HepG2 (cell line): ENCODE measurements around the gene ERRFI1. TPM values are rescaled to one million over a fixed set of nuclear protein-coding genes. Genes with fewer than 3 reads are reported as not detected.

ENCODE experiments used
- ATAC-seq: fragments of 200-7000 bp; cut with Tn5 transposase; 3 replicates; pipeline ENCODE4 v1.9.1; 2020; ENCODE audit warnings: mild to moderate bottlenecking, moderate library complexity
- BruUV-seq: library from RNA; stranded (reverse); fragments of 400-500 nt; replicated peaks from 2 replicates; lab custom pipeline; 2021; lab: Mats Ljungman, UMichigan
- CTCF ChIA-PET: fragments of 300-600 bp; formaldehyde crosslinking; extraction: SDS; loops from one replicate; lab custom pipeline; 2021; ENCODE audit warnings: low total read pairs, inconsistent platforms, low intra/inter-chr PET ratio; lab: Yijun Ruan, JAX
- POLR2A ChIA-PET: fragments of 350-600 bp; sonication (Branson Sonifier 250); formaldehyde crosslinking; loops from one replicate; lab custom pipeline; 2020; ENCODE audit warnings: antibody characterized with exemption, inconsistent platforms; lab: Yijun Ruan, JAX
- DNase-seq: peaks from one replicate; pipeline ENCODE4 v3.0.0-alpha.2; 2015; ENCODE audit warnings: low spot score
- FAIRE-seq: peaks from 3 replicates; lab custom pipeline; 2011; peaks lifted over from hg19 to GRCh38; lab: Jason Lieb, UNC
- H2AFZ ChIP-seq: one replicate; pipeline ENCODE4 v1.6.1; 2011; ENCODE audit warnings: low read length, inconsistent platforms
- H3K27ac ChIP-seq: fragments of 300-600 bp; 3 replicates; pipeline ENCODE4 v1.8.0; 2011; ENCODE audit warnings: mixed run types, mild to moderate bottlenecking, mixed read lengths, low read length, inconsistent platforms; ENCODE audit not compliant: insufficient read depth; ENCODE audit errors: extremely low read length
- H3K27me3 ChIP-seq, 2 experiments: fragments of 200-600 bp in 1 of 2; 2 replicates in 1 of 2; 3 replicates in 1 of 2; pipeline versions ENCODE4 v1.6.0 to v1.8.0; 2011; ENCODE audit warnings: low read length in 2 of 2, mild to moderate bottlenecking in 2 of 2, moderate library complexity in 2 of 2, inconsistent platforms in 1 of 2; ENCODE audit not compliant: insufficient read depth in 2 of 2, control insufficient read depth in 1 of 2
- H3K36me3 ChIP-seq, 2 experiments: fragments of 200-600 bp in 1 of 2; replicated peaks in 1 of 2; 2 replicates in 1 of 2; 3 replicates in 1 of 2; pipeline versions ENCODE4 v1.5.1 to v1.8.0; 2011; ENCODE audit warnings: low read length in 2 of 2, inconsistent platforms in 1 of 2; ENCODE audit not compliant: insufficient read depth in 2 of 2, control insufficient read depth in 1 of 2
- H3K4me1 ChIP-seq: 2 replicates; pipeline ENCODE4 v1.5.1; 2012; ENCODE audit warnings: low read length, inconsistent platforms; ENCODE audit not compliant: insufficient read depth
- H3K4me2 ChIP-seq: 2 replicates; pipeline ENCODE4 v1.6.0; 2011; ENCODE audit warnings: low read depth, low read length, inconsistent platforms
- H3K4me3 ChIP-seq, 3 experiments: fragments of 200-600 bp in 1 of 3; sonication (generic), shearing (Covaris generic) in 1 of 3; replicated peaks in 1 of 3; 2 replicates each; pipeline ENCODE4 v1.5.1; 2011 to 2016; ENCODE audit warnings: low read length in 3 of 3, inconsistent platforms in 2 of 3, low read depth in 2 of 3, mild to moderate bottlenecking in 2 of 3, control low read depth in 1 of 3, mixed read lengths in 1 of 3; ENCODE audit not compliant: insufficient read depth in 1 of 3
- H3K79me2 ChIP-seq: one replicate; pipeline ENCODE4 v1.6.1; 2011; ENCODE audit warnings: low read length, inconsistent platforms; ENCODE audit not compliant: insufficient read depth
- H3K9ac ChIP-seq: 2 replicates; pipeline ENCODE4 v1.6.0; 2011; ENCODE audit warnings: mild to moderate bottlenecking, low read depth, low read length, inconsistent platforms; ENCODE audit not compliant: insufficient read depth
- H3K9me3 ChIP-seq: 2 replicates; pipeline ENCODE4 v1.5.1; 2012; ENCODE audit warnings: mild to moderate bottlenecking, low read length
- H4K20me1 ChIP-seq: 2 replicates; pipeline ENCODE4 v1.6.0; 2011; ENCODE audit warnings: inconsistent platforms, mild to moderate bottlenecking, low read length, moderate library complexity; ENCODE audit not compliant: insufficient read depth
- CC2D1A ChIP-seq: sonication (generic); formaldehyde crosslinking; IDR thresholded peaks from 2 replicates; pipeline ENCODE4 v1.8.1; 2023; ENCODE audit warnings: mild to moderate bottlenecking, missing genetic modification reagents
- CREBL2 ChIP-seq: sonication (generic); formaldehyde crosslinking; IDR thresholded peaks from 2 replicates; pipeline ENCODE4 v1.8.1; 2023; ENCODE audit warnings: missing genetic modification reagents, mild to moderate bottlenecking, borderline replicate concordance
- EEA1 ChIP-seq: sonication (generic); formaldehyde crosslinking; IDR thresholded peaks from 2 replicates; pipeline ENCODE4 v1.5.1; 2020; ENCODE audit warnings: mild to moderate bottlenecking, missing genetic modification reagents, borderline replicate concordance
- ELF3 ChIP-seq: IDR thresholded peaks from 2 replicates; pipeline ENCODE4 v1.6.1; 2016; ENCODE audit warnings: missing genetic modification reagents, missing compliant biosample characterization
- FOSL2 ChIP-seq: sonication (generic); formaldehyde crosslinking; IDR thresholded peaks from 2 replicates; pipeline ENCODE4 v1.4.0; 2020; ENCODE audit warnings: missing genetic modification reagents
- GTF2F1 ChIP-seq: fragments of 150-350 bp; IDR thresholded peaks from 2 replicates; pipeline ENCODE4 v1.6.1; 2014; ENCODE audit warnings: low read length
- HNRNPL ChIP-seq: fragments of 200-400 bp; formaldehyde crosslinking; IDR thresholded peaks from 2 replicates; pipeline ENCODE4 v1.6.1; 2017; ENCODE audit warnings: mild to moderate bottlenecking, low read depth, low read length
- IRF9 ChIP-seq: sonication (generic); formaldehyde crosslinking; IDR thresholded peaks from 2 replicates; pipeline ENCODE4 v1.8.0; 2022; ENCODE audit warnings: missing genetic modification reagents, mild to moderate bottlenecking, borderline replicate concordance
- KLF9 ChIP-seq: IDR thresholded peaks from 2 replicates; pipeline ENCODE4 v1.6.1; 2016; ENCODE audit warnings: low read depth
- NR1H2 ChIP-seq: sonication (generic); formaldehyde crosslinking; IDR thresholded peaks from 2 replicates; pipeline ENCODE4 v1.8.1; 2022; ENCODE audit warnings: low read depth, missing genetic modification reagents, borderline replicate concordance
- RARA ChIP-seq: IDR thresholded peaks from 2 replicates; pipeline ENCODE4 v1.6.1; 2016; ENCODE audit warnings: missing genetic modification reagents, missing compliant biosample characterization
- RBM22 ChIP-seq: fragments of 200-400 bp; formaldehyde crosslinking; optimal IDR thresholded peaks from 2 replicates; pipeline ENCODE3; 2017; ENCODE audit warnings: mild to moderate bottlenecking, low read length, moderate library complexity
- RELA ChIP-seq: sonication (generic); formaldehyde crosslinking; IDR thresholded peaks from 2 replicates; pipeline ENCODE4 v1.4.0; 2020; ENCODE audit warnings: missing genetic modification reagents
- SNRNP70 ChIP-seq: fragments of 200-400 bp; formaldehyde crosslinking; IDR thresholded peaks from 2 replicates; pipeline ENCODE4 v1.6.1; 2017; ENCODE audit warnings: mild to moderate bottlenecking, low read depth, low read length, moderate library complexity
- TRIM24 ChIP-seq: sonication (generic); formaldehyde crosslinking; IDR thresholded peaks from 2 replicates; pipeline ENCODE4 v1.8.0; 2022; ENCODE audit warnings: mild to moderate bottlenecking, missing genetic modification reagents
- ZBTB25 ChIP-seq: IDR thresholded peaks from 2 replicates; pipeline ENCODE4 v1.6.1; 2018; ENCODE audit warnings: missing genetic modification reagents
- ZNF121 ChIP-seq: sonication (generic); formaldehyde crosslinking; IDR thresholded peaks from 2 replicates; pipeline ENCODE4 v1.5.0; 2020; ENCODE audit warnings: mild to moderate bottlenecking, missing genetic modification reagents
- ZNF446 ChIP-seq: sonication (generic); formaldehyde crosslinking; IDR thresholded peaks from 2 replicates; pipeline ENCODE4 v1.5.0; 2020; ENCODE audit warnings: mild to moderate bottlenecking, missing genetic modification reagents
- ZNF562 ChIP-seq: sonication (generic); formaldehyde crosslinking; IDR thresholded peaks from 2 replicates; pipeline ENCODE4 v1.8.0; 2022; ENCODE audit warnings: missing genetic modification reagents, borderline replicate concordance
- ZNF773 ChIP-seq: sonication (generic); formaldehyde crosslinking; IDR thresholded peaks from 2 replicates; pipeline ENCODE4 v1.4.0; 2020; ENCODE audit warnings: missing genetic modification reagents, borderline replicate concordance
- ZSCAN12 ChIP-seq: sonication (generic); formaldehyde crosslinking; IDR thresholded peaks from 2 replicates; pipeline ENCODE4 v1.9.0; 2021; ENCODE audit warnings: mild to moderate bottlenecking, missing genetic modification reagents
- in situ Hi-C: cut with HindIII; loops from 2 replicates; pipeline ENCODE4 v1.10.0; 2017; ENCODE audit warnings: low pct_unique_long_range_greater_than_20kb; ENCODE audit not compliant: extremely low pct_ligation_motif_present
- intact Hi-C: fragments of 100-400 bp; cut with micrococcal nuclease; formaldehyde crosslinking; loops from one replicate; pipeline ENCODE4 v1.10.0; 2022; ENCODE audit not compliant: unreplicated experiment
- polyA plus RNA-seq, 8 experiments: library from polyadenylated mRNA; depleted of rRNA in 3 of 8; stranded (reverse) in 7 of 8; unstranded in 1 of 8; fragments of >200 nt; fragmentation: Illumina TruSeq in 4 of 8; extraction: Trizol in 4 of 8; gene quantifications; 2 replicates each; pipeline versions ENCODE4 v1.2.1 to v1.2.3, GENCODE V29; 2011 to 2016; ENCODE audit warnings: low read depth in 4 of 8, missing spikeins in 1 of 8, mixed read lengths in 1 of 8; ENCODE audit not compliant: insufficient read depth in 1 of 8
- total RNA-seq, 5 experiments: library from RNA; depleted of rRNA; stranded (reverse); fragments of >200 nt; fragmentation: Illumina TruSeq; extraction: Trizol; gene quantifications; 2 replicates each; pipeline ENCODE4 v1.2.3, GENCODE V29; 2016; ENCODE audit warnings: low read depth in 1 of 5

ERRFI1 gene
- total and polyA plus RNA-seq, 2 of the 13 experiments (the other 11 are each of a cell fraction or from before 2014, with no cell fraction given) = 84.4 to 753 TPM

GRCh38 chr1:8020032-8020431, 6.1 kb downstream of the ERRFI1 start:
- H3K27ac ChIP-seq = peak overlapping the region; percentile 60
- FAIRE-seq = no peak
- ATAC-seq = no peak
- H4K20me1 ChIP-seq = peaks cover 100% of the 10 kb centered on the region
- ChIA-PET CTCF (no interaction called here), POLR2A (interaction anchor here (0.8 to 6.9 kb wide), 11 partner anchors 7 to 295 kb away, joined by 3 to 99 read pairs (median 6); partner anchors contain the start of gene ERRFI1)
- H3K36me3 ChIP-seq = peaks cover 6 to 57% of the 10 kb centered on the region in 2 experiments
- intact Hi-C loops = loop anchor here (10.0 kb wide), 1 partner anchor 135 kb away; no protein-coding TSS in a partner anchor
- H3K79me2 ChIP-seq = peaks cover 99% of the 10 kb centered on the region
- no peaks in the 10 kb centered on the region for H3K9me3 ChIP-seq
- no peak overlapping the region for H2AFZ ChIP-seq
- peaks cover 61% of the 10 kb centered on the region for H3K4me1 ChIP-seq
- H3K4me3 ChIP-seq = peak overlapping the region; percentile 88 to 100 (median 94); a peak in 5 of 6 replicates
- peak overlapping the region; percentile 100 for H3K9ac ChIP-seq
- peak; percentile 58 for DNase-seq
- H3K4me2 ChIP-seq = peak overlapping the region; percentile 74
- in situ Hi-C loops = loop anchor here (10.0 kb wide), 1 partner anchor 215 kb away; no protein-coding TSS in a partner anchor
- no TSS peak for BruUV-seq
- no peaks in the 10 kb centered on the region; a peak in 1 of 5 replicates for H3K27me3 ChIP-seq
- TF ChIP-seq ZNF773 (CRISPR knock-in tag) = no peak
- 0 out of 2 replicates have a peak, but pooled peaks have one; percentile 15 for TF ChIP-seq RARA
- peak; percentile 93 for TF ChIP-seq RBM22
- no peak for TF ChIP-seq ZSCAN12
- TF ChIP-seq ZNF446 (CRISPR knock-in tag) = no peak
- TF ChIP-seq RELA = no peak
- TF ChIP-seq CREBL2 (CRISPR knock-in tag) = no peak
- TF ChIP-seq KLF9 (CRISPR knock-in tag) = no peak
- peak; percentile 77; the same call in 1 of the 2 replicates for TF ChIP-seq SNRNP70
- no peak for TF ChIP-seq CC2D1A (CRISPR knock-in tag)
- TF ChIP-seq IRF9 (CRISPR knock-in tag) = no peak
- 0 out of 2 replicates have a peak, but pooled peaks have one; percentile 36 for TF ChIP-seq HNRNPL
- TF ChIP-seq FOSL2 = peak; percentile 65
- no peak for TF ChIP-seq GTF2F1
- TF ChIP-seq ELF3 = peak; percentile 54; the same call in 1 of the 2 replicates
- TF ChIP-seq ZNF121 (CRISPR knock-in tag) = no peak
- TF ChIP-seq ZNF562 (CRISPR knock-in tag) = no peak
- TF ChIP-seq ZBTB25 = no peak
- no peak for TF ChIP-seq NR1H2 (CRISPR knock-in tag)
- TF ChIP-seq TRIM24 (CRISPR knock-in tag) = no peak
- no peak for TF ChIP-seq EEA1 (CRISPR knock-in tag)
